ENCODE measurements around the gene TMEM207.

DNA sequence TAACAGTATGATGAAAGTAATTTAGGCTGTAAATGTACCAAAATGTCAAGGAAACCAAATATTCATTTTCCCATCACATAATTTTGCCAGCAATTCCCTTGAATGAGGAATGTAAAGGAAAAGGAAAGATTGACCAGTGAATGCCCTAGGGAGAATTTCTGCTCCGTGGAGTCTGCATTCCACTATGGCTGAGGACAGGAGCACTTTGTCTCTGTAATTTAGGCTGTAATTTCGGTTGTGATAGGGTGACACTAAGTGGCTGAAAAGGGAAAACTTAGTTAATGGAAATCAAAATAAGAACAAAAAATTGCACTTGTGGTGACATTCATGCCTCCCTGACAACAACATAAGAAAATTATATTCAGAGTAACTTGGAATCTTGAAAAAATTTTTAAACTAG lies 8.3 kb upstream of the TMEM207 start:
- TF ChIP-seq, protein P1, sequence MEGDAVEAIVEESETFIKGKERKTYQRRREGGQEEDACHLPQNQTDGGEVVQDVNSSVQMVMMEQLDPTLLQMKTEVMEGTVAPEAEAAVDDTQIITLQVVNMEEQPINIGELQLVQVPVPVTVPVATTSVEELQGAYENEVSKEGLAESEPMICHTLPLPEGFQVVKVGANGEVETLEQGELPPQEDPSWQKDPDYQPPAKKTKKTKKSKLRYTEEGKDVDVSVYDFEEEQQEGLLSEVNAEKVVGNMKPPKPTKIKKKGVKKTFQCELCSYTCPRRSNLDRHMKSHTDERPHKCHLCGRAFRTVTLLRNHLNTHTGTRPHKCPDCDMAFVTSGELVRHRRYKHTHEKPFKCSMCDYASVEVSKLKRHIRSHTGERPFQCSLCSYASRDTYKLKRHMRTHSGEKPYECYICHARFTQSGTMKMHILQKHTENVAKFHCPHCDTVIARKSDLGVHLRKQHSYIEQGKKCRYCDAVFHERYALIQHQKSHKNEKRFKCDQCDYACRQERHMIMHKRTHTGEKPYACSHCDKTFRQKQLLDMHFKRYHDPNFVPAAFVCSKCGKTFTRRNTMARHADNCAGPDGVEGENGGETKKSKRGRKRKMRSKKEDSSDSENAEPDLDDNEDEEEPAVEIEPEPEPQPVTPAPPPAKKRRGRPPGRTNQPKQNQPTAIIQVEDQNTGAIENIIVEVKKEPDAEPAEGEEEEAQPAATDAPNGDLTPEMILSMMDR (IDR thresholded peaks at IDR 0.05; ENCODE audit: poor library complexity), result peak; percentile 11
- TF ChIP-seq EZH2 (IDR thresholded peaks at IDR 0.05; ENCODE audit: borderline replicate concordance), result no peak
